Activated CD4-positive, alpha-beta T cell treated with anti-CD3 and anti-CD28 coated beads, Interleukin-2, amount 50 U/mL, for 48 hours (primary cell): Measurements from ENCODE around the gene CASP8AP2.
"Not testable (repeated sequence)": the region's sequence is repeated elsewhere in the genome, so short reads cannot be mapped to it uniquely, and the experiment has no call there.

Experiments used
- DNase-seq, 2 experiments: peaks; one replicate each; pipeline ENCODE4 v3.0.0-alpha.2; 2020

Gene CASP8AP2

DNA sequence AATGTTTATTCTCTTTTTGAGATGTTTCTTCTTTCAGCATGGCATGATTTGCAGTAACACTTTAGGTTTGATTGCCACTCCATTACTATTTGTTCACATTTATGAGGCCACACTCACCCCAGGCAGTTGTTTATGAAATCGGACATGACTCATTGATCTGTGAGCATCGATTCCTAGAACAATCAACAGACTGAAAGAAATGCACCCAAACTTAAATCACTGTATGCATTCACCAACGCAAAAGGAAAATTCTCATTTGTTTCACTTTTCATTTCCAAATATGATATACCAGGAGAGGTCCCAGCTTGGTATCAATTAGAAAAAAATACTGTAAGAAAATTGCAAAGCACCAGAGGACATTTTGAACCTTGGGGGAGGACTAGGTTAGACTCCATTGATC, 59.2 kb downstream of the CASP8AP2 start:
- no peak for DNase-seq

DNA sequence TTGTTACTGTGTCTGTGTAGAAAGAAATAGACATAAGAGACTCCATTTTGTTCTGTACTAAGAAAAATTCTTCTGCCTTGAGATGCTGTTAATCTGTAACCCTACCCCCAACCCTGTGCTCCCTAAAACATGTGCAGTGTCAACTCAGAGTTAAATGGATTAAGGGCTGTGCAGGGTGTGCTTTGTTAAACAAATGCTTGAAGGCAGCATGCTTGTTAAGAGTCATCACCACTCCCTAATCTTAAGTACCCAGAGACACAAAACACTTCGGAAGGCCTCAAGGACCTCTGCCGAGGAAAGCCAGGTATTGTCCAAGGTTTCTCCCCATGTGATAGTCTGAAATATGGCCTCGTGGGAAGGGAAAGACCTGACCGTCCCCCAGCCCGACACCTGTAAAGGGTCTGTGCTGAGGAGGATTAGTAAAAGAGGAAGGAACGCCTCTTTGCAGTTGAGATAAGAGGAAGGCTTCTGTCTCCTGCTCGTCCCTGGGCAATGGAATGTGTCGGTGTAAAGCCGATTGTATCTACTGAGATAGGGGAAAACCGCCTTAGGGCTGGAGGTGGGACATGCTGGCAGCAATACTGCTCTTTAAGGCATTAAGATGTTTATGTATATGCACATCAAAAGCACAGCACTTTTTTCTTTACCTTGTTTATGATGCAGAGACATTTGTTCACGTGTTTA, 61.3 kb downstream of the CASP8AP2 start:
- not testable (repeated sequence) for DNase-seq

DNA sequence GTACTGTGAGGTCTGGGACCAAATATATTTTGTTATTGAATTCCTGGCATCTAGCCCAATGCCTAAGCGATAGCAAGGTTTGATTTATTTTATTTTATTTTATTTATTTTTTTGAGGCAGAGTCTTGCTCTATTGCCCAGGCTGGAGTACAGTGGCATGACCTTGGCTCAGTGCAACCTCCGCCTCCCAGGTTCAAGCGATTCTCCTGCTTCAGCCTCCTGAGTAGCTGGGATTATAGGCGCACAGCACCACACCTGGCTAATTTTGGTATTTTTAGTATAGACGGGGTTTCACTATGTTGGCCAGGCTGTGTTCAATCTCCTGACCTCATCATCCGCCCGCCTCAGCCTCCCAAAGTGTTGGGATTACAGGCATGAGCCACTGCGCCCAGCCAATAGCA, 62.9 kb downstream of the CASP8AP2 start:
- DNase-seq: not testable (repeated sequence)

DNA sequence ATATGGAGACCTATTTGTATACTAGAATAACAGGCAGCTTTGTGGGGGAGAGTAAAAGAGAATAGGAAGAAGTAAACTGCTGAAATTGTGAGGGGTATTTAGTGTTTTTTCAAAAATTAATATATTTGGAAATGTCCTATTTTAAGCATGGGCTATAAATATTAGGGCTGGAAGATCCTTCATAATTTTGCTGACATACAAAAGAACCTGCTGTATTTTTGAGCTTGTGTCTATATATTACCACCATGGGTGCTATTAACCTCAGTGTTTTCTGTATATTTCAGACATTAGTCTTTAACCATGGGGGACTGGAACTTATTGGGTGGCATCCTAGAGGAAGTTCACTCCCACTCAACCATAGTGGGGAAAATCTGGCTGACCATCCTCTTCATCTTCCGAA, 64.5 kb downstream of the CASP8AP2 start, which contains the start of gene GJA10:
Gene GJA10, plus strand, starts transcription at position 301 of the 400 bp plus-strand sequence. Its CDS starts 0 bp downstream, at position 301.
- no peak for DNase-seq

DNA sequence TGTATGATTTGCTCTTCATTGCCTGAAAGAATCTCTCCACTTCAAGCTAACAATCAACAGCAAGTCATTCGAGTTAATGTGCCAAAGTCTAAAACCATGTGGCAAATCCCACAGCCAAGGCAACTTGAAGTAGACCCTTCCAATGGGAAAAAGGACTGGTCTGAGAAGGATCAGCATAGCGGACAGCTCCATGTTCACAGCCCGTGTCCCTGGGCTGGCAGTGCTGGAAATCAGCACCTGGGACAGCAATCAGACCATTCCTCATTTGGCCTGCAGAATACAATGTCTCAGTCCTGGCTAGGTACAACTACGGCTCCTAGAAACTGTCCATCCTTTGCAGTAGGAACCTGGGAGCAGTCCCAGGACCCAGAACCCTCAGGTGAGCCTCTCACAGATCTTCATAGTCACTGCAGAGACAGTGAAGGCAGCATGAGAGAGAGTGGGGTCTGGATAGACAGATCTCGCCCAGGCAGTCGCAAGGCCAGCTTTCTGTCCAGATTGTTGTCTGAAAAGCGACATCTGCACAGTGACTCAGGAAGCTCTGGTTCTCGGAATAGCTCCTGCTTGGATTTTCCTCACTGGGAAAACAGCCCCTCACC, 65.7 kb downstream of the CASP8AP2 start:
- no peak for DNase-seq

DNA sequence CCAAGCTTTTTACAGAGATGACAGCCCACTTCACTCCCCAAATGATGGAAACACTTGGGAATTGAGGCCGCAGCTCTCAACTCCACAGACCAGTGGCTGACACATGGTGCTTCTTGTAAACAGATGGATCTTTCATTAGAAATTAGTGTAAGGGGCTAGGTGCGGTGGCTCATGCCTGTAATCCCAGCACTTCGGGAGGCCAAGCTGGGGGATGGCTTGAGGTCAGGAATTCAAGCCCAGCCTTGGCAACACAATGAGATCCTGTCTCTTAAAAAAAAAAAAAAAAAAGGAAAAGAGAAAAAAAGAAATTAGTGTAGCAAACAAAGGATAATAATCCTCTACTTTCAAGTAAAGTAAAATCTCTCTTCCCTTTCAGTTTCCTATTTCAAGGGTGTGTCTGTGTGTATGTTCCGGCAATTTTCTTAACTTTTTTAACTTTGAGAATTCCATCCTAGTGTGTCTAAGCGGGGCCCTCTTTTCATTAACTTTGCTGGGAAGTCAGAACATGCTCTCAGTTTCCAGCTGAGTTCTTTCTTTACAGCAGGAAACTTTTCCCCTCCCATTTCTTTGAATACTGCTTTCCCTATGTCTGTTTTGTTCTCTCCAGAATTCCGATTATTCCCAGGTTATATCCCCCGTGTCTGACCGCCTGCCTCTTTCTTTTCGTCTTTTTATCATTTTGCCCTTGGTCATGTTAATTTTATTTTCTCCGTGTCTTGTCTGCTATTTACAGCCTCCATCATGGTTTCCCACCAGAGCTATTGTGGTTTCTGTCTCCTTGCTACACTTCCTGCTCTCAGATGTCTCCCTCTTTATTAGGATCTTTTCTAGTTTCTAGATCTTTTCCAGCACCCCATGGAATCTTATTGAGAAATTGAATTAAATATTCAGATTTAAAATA, 80.6 kb downstream of the CASP8AP2 start:
- DNase-seq: not testable (repeated sequence)

DNA sequence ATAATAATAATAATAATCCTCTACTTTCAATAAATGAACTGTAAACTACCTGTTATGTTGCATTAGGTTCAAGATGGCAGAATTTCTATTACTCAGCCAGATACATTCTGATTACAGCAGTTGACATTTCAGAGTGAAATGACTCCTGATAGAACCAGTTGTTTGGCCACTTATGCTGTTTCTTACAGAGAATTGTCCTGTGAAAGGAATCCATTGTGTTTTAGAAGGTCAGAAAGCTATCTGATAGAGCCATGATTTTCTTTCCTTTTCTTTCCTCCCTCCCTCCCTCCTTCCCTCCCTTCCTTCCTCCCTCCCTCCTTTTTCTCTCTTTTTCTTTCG, 81.2 kb downstream of the CASP8AP2 start:
- DNase-seq: no peak

DNA sequence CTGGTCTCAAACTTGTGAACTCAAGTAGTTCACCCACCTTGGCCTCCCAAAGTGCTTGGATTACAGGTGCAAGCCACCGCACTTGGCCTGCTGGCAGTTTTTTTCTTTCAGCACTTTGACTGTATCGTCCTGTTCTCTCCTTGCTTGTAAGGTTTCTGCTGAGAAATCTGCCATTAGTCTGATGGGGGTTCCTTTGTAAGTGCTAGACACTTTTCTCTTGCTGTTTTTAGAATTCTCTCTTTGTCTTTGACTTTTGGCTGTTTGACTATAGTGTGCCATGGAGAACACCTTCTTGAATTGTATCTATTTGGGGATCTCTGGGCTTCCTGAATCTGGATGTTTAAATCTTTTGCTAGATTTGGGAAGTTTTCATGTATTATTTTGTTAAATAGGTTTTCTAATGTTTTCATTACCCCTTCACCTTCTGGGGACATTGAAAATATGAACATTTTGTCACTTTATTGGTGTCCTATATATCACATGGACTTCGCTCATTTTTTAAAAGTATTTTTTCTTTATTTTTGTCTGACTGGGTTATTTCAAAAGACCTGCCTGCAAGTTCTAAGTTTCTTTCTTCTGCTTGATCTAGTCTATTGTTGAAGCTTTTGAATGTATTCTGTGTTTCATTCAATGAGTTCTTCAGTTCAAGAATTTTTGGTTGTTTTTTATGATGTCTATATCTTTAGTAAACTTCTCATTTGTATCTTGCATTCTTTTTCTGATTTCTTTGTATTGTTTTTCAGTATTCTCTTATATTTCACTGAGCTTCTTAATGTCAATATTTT, 86.6 kb downstream of the CASP8AP2 start:
- DNase-seq: no peak

DNA sequence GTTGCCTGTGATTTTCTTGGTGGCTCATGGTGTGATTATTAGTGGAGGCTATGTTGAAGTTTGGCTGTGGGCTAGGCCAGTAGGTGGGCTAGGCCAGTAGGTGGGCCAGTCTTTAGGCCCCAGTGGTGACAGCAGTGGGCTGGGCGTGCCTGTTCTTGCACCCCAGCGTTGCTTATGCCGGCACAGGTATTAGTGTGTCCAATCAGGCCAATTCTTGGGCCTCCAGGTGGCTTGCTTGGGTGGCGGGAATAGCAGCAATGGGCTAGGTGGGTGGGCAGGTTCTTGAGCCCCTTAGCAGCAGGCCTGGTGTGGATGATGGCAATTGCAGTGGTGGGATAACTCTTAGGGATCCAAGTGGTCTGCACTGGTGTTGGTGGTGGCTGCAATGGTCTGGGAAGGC, 87.5 kb downstream of the CASP8AP2 start:
- no peak for DNase-seq

DNA sequence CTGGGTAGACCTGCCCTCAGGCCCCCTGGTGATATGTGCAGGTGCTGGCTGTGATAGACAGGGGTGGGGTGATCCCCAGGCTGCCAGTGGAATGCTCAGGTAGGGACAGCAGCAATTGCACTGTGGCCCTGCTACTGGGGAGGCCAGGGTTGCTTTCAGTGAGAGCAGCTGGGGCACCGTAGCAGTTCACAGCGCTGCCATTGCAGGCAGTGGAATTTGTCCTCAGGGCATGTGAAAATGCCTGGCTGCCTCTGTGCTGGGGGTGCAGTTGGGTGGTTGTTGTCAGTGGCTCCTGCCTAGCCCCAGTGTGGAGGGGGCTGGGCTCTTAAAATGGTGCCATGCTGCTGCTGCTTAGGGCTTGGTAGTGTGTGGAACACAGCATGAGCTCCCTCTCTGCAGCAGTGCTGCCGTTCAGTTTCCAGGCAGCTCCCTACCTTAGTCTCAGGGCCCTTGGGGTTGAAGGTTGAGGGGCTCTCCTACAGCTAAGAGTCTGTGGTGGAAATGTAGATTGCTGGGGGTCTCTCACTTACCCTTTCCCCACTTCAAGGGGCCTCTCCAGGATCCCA, 88.2 kb downstream of the CASP8AP2 start:
- DNase-seq: no peak
